GM12878 (cell line): ENCODE data around the gene CXXC5. TPM values are rescaled to one million over a fixed set of nuclear protein-coding genes. Genes with fewer than 3 reads are reported as not detected.

ENCODE experiments used
- ATAC-seq: fragments of 200-7000 bp; cut with Tn5 transposase; 3 replicates; pipeline ENCODE4 v1.9.1; 2020; ENCODE audit warnings: mild to moderate bottlenecking, moderate library complexity
- BruUV-seq: library from RNA; stranded (reverse); fragments of 400-500 nt; replicated peaks from 2 replicates; lab custom pipeline; 2021; lab: Mats Ljungman, UMichigan
- CTCF ChIA-PET: fragments of 300-600 bp; sonication (Branson Sonifier 250); formaldehyde crosslinking; extraction: SDS; loops from one replicate; lab custom pipeline; 2021; ENCODE audit warnings: inconsistent platforms; lab: Yijun Ruan, JAX
- POLR2A ChIA-PET: fragments of 350-600 bp; formaldehyde crosslinking; extraction: SDS; loops from one replicate; lab custom pipeline; 2021; ENCODE audit warnings: inconsistent platforms; lab: Charles Lee
- RAD21 ChIA-PET: fragments of 300-600 bp; sonication (Branson Sonifier 250); formaldehyde crosslinking; loops from one replicate; lab custom pipeline; 2023; ENCODE audit warnings: antibody characterized with exemption; ENCODE audit not compliant: unreplicated experiment; lab: Charles Lee
- SMC1A ChIA-PET: fragments of 300-600 bp; sonication (Branson Sonifier 250); formaldehyde crosslinking; loops from one replicate; lab custom pipeline; 2023; ENCODE audit not compliant: unreplicated experiment, uncharacterized antibody; lab: Charles Lee
- DNase-seq: peaks from one replicate; pipeline ENCODE4 v3.0.0-alpha.2; 2011; ENCODE audit warnings: low read depth, low spot score
- FAIRE-seq: peaks from 3 replicates; lab custom pipeline; 2011; peaks lifted over from hg19 to GRCh38; lab: Jason Lieb, UNC
- H2AFZ ChIP-seq: 2 replicates; pipeline ENCODE4 v1.6.0; 2011; ENCODE audit warnings: low read depth, low read length, control low read depth; ENCODE audit not compliant: control insufficient read depth
- H3K27ac ChIP-seq: 2 replicates; pipeline ENCODE4 v1.5.1; 2011; ENCODE audit warnings: control low read depth; ENCODE audit not compliant: control insufficient read depth, insufficient read depth
- H3K27me3 ChIP-seq, 2 experiments: replicated peaks in 1 of 2; 2 replicates each; pipeline versions ENCODE4 v1.6.0 to v1.6.1; 2011; ENCODE audit warnings: low read length in 1 of 2; ENCODE audit not compliant: control insufficient read depth in 2 of 2, insufficient read depth in 2 of 2
- H3K36me3 ChIP-seq, 2 experiments: 2 replicates each; pipeline ENCODE4 v1.5.1; 2011; ENCODE audit warnings: low read length in 1 of 2; ENCODE audit not compliant: control insufficient read depth in 2 of 2, insufficient read depth in 2 of 2
- H3K4me1 ChIP-seq: 2 replicates; pipeline ENCODE4 v1.6.1; 2011; ENCODE audit warnings: mild to moderate bottlenecking, low read length, moderate library complexity, mixed read lengths; ENCODE audit not compliant: control insufficient read depth, insufficient read depth
- H3K4me2 ChIP-seq: 2 replicates; pipeline ENCODE4 v1.6.0; 2011; ENCODE audit warnings: control low read depth; ENCODE audit not compliant: control insufficient read depth, insufficient read depth
- H3K4me3 ChIP-seq: fragments of 200-600 bp; sonication (generic); 2 replicates; pipeline ENCODE4 v1.5.1; 2016
- H3K79me2 ChIP-seq: 2 replicates; pipeline ENCODE4 v1.6.0; 2011; ENCODE audit warnings: low read length; ENCODE audit not compliant: control insufficient read depth, insufficient read depth
- H3K9ac ChIP-seq: 2 replicates; pipeline ENCODE4 v1.8.0; 2011; ENCODE audit warnings: low read length, control low read depth, mixed read lengths; ENCODE audit not compliant: control insufficient read depth, insufficient read depth
- H3K9me3 ChIP-seq: replicated peaks from 3 replicates; pipeline ENCODE4 v1.5.1; 2011; ENCODE audit warnings: mild to moderate bottlenecking, low read length; ENCODE audit not compliant: control insufficient read depth, insufficient read depth
- H4K20me1 ChIP-seq: 2 replicates; pipeline ENCODE4 v1.6.0; 2011; ENCODE audit not compliant: control insufficient read depth, insufficient read depth
- CBX3 ChIP-seq: fragments of 200-600 bp; sonication (generic); IDR thresholded peaks from 2 replicates; pipeline ENCODE4 v1.6.1; 2016; ENCODE audit warnings: low read depth, borderline replicate concordance
- CHD2 ChIP-seq: IDR thresholded peaks from 2 replicates; pipeline ENCODE4 v1.6.1; 2011; ENCODE audit warnings: low read depth, low read length, improper control_type of control experiment, borderline replicate concordance
- EGR1 ChIP-seq, 2 experiments: IDR thresholded peaks; 1 replicate in 1 of 2; 2 replicates in 1 of 2; pipeline ENCODE4 v1.6.1; 2011 to 2012; ENCODE audit warnings: low read depth in 2 of 2, low read length in 2 of 2, borderline replicate concordance in 1 of 2, mild to moderate bottlenecking in 1 of 2, moderate library complexity in 1 of 2
- IKZF1 ChIP-seq: fragments of 450-650 bp; conservative IDR thresholded peaks from 2 replicates; pipeline ENCODE4 v1.6.1; 2017; ENCODE audit warnings: antibody characterized with exemption, mild to moderate bottlenecking
- IRF4 ChIP-seq: IDR thresholded peaks from 2 replicates; pipeline ENCODE4 v1.6.1; 2011; ENCODE audit warnings: low read depth, low read length
- NR2F1 ChIP-seq: fragments of 450-650 bp; conservative IDR thresholded peaks from 2 replicates; pipeline ENCODE4 v1.6.1; 2017; ENCODE audit warnings: mild to moderate bottlenecking
- ZBED1 ChIP-seq: IDR thresholded peaks from 2 replicates; pipeline ENCODE4 v1.6.1; 2016; ENCODE audit warnings: borderline replicate concordance
- WGBS: methylation state at CpG from one replicate; pipeline ENCODE4 v1.1.6; 2016; ENCODE audit warnings: low lambda C conversion rate; ENCODE audit not compliant: insufficient replicate concordance, insufficient coverage; ENCODE audit errors: missing lambda C conversion rate; 5-methylcytosine and 5-hydroxymethylcytosine counted together
- in situ Hi-C: fragments of 300-500 bp; cut with MboI; formaldehyde crosslinking; loops from 9 replicates; pipeline ENCODE4 v1.14.3; 2018; ENCODE audit warnings: mixed read lengths
- intact Hi-C: fragments of 100-400 bp; cut with micrococcal nuclease; formaldehyde crosslinking; loops from one replicate; pipeline ENCODE4 v1.14.2; 2022; ENCODE audit not compliant: unreplicated experiment
- polyA plus RNA-seq, 11 experiments: library from polyadenylated mRNA; depleted of rRNA in 4 of 11; unstranded in 6 of 11; stranded (reverse) in 5 of 11; fragments of >200 nt; fragmentation: Nextera tagmentation in 4 of 11; fragmentation: Illumina TruSeq in 1 of 11; extraction: Ambion mirVana in 4 of 11; extraction: Trizol in 1 of 11; gene quantifications; 1 replicate in 1 of 11; 2 replicates in 10 of 11; pipeline versions ENCODE4 v1.2.1 to v1.2.3, GENCODE V29; 2011 to 2016; ENCODE audit warnings: inconsistent platforms in 2 of 11, missing spikeins in 2 of 11, low read depth in 1 of 11
- total RNA-seq, 4 experiments: library from RNA; depleted of rRNA in 3 of 4; stranded (reverse); fragments of >200 nt in 3 of 4; fragmentation: Illumina TruSeq in 1 of 4; extraction: Trizol in 1 of 4; gene quantifications; 2 replicates each; pipeline versions ENCODE4 v1.2.1 to v1.2.3, GENCODE V29; 2013 to 2021
- TF ChIP-seq, protein P1 (sequence below): fragments of 450-650 bp; IDR thresholded peaks from 2 replicates; pipeline ENCODE4 v1.6.1; 2017; ENCODE audit warnings: mild to moderate bottlenecking, moderate library complexity
- TF ChIP-seq, protein P2 (sequence below): fragments of 450-650 bp; IDR thresholded peaks from 2 replicates; pipeline ENCODE4 v1.6.1; 2017; ENCODE audit warnings: mild to moderate bottlenecking, low read depth, inconsistent platforms; ENCODE audit not compliant: poor library complexity, severe bottlenecking
- TF ChIP-seq, protein P3 (sequence below): fragments of 450-650 bp; IDR thresholded peaks from 2 replicates; pipeline ENCODE4 v1.6.1; 2016; ENCODE audit warnings: mild to moderate bottlenecking, moderate library complexity, borderline replicate concordance

CXXC5 gene
- total and polyA plus RNA-seq, 10 of the 15 experiments (the other 5 are each of a cell fraction or from before 2014, with no cell fraction given), result 1.8 to 90.8 (median 40.7) TPM

DNA sequence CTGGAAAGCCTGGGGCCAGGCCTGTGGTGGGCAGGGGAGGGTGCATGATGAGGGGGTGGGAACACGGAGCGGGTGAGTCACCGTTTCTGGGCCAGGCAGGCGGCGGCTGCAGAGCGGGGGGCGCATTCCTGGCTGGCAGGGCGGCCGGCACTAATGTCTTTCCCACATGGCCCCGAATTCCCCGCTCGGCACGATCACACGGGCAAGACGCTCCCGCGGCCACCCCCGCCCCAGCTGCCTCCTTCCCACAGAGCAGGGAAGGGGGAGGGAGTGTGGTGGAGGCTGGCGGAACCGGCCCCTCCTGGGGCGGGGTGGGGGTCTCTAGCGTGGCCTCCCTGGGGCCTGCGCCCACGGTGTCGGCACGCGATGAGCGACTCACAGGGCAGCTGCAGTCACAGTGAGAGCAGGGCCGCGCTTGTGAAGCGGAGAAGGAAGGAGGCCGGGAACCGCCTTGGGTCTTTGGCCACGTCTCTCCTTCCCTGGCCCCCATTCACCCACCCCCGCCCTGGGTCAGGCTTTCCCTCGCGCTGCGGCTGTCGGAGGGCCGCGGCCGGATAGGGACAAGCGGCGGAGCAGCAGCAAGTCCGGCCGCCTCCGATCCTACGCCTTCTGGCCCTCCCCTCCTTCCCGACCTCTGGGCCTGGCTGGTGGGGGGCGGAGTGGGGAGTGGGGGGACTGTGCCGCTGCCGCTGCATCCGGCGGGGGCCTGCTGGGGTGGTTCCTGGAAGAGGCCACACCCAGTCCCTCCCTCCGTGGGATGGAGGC lies 48.9 kb downstream of the CXXC5 start:
- SMC1A ChIA-PET, result interaction anchor here (1.1 kb wide), 1 partner anchor 68 kb away, joined by 3 read pairs; no protein-coding TSS in a partner anchor
- intact Hi-C loops, result no loop called here
- H3K4me3 ChIP-seq, result 0 out of 2 replicates have a peak overlapping the region, but pooled peaks have one; percentile 17
- TF ChIP-seq, protein P1, sequence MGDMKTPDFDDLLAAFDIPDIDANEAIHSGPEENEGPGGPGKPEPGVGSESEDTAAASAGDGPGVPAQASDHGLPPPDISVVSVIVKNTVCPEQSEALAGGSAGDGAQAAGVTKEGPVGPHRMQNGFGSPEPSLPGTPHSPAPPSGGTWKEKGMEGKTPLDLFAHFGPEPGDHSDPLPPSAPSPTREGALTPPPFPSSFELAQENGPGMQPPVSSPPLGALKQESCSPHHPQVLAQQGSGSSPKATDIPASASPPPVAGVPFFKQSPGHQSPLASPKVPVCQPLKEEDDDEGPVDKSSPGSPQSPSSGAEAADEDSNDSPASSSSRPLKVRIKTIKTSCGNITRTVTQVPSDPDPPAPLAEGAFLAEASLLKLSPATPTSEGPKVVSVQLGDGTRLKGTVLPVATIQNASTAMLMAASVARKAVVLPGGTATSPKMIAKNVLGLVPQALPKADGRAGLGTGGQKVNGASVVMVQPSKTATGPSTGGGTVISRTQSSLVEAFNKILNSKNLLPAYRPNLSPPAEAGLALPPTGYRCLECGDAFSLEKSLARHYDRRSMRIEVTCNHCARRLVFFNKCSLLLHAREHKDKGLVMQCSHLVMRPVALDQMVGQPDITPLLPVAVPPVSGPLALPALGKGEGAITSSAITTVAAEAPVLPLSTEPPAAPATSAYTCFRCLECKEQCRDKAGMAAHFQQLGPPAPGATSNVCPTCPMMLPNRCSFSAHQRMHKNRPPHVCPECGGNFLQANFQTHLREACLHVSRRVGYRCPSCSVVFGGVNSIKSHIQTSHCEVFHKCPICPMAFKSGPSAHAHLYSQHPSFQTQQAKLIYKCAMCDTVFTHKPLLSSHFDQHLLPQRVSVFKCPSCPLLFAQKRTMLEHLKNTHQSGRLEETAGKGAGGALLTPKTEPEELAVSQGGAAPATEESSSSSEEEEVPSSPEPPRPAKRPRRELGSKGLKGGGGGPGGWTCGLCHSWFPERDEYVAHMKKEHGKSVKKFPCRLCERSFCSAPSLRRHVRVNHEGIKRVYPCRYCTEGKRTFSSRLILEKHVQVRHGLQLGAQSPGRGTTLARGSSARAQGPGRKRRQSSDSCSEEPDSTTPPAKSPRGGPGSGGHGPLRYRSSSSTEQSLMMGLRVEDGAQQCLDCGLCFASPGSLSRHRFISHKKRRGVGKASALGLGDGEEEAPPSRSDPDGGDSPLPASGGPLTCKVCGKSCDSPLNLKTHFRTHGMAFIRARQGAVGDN, result peak; percentile 79
- TF ChIP-seq, protein P2, sequence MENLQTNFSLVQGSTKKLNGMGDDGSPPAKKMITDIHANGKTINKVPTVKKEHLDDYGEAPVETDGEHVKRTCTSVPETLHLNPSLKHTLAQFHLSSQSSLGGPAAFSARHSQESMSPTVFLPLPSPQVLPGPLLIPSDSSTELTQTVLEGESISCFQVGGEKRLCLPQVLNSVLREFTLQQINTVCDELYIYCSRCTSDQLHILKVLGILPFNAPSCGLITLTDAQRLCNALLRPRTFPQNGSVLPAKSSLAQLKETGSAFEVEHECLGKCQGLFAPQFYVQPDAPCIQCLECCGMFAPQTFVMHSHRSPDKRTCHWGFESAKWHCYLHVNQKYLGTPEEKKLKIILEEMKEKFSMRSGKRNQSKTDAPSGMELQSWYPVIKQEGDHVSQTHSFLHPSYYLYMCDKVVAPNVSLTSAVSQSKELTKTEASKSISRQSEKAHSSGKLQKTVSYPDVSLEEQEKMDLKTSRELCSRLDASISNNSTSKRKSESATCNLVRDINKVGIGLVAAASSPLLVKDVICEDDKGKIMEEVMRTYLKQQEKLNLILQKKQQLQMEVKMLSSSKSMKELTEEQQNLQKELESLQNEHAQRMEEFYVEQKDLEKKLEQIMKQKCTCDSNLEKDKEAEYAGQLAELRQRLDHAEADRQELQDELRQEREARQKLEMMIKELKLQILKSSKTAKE, result no peak
- TF ChIP-seq, protein P3, sequence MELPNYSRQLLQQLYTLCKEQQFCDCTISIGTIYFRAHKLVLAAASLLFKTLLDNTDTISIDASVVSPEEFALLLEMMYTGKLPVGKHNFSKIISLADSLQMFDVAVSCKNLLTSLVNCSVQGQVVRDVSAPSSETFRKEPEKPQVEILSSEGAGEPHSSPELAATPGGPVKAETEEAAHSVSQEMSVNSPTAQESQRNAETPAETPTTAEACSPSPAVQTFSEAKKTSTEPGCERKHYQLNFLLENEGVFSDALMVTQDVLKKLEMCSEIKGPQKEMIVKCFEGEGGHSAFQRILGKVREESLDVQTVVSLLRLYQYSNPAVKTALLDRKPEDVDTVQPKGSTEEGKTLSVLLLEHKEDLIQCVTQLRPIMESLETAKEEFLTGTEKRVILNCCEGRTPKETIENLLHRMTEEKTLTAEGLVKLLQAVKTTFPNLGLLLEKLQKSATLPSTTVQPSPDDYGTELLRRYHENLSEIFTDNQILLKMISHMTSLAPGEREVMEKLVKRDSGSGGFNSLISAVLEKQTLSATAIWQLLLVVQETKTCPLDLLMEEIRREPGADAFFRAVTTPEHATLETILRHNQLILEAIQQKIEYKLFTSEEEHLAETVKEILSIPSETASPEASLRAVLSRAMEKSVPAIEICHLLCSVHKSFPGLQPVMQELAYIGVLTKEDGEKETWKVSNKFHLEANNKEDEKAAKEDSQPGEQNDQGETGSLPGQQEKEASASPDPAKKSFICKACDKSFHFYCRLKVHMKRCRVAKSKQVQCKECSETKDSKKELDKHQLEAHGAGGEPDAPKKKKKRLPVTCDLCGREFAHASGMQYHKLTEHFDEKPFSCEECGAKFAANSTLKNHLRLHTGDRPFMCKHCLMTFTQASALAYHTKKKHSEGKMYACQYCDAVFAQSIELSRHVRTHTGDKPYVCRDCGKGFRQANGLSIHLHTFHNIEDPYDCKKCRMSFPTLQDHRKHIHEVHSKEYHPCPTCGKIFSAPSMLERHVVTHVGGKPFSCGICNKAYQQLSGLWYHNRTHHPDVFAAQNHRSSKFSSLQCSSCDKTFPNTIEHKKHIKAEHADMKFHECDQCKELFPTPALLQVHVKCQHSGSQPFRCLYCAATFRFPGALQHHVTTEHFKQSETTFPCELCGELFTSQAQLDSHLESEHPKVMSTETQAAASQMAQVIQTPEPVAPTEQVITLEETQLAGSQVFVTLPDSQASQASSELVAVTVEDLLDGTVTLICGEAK, result no peak
- TF ChIP-seq IKZF1 (peak; percentile 47; the same call in 1 of the 2 replicates), CBX3 (no peak), EGR1 (IDR thresholded peaks at IDR 0.05; ENCODE audit: borderline replicate concordance in 1 of 2, low read depth in 2 of 2, low read length in 2 of 2) (peak in 1 of 2 experiments; percentile 23; a peak in 1 of 3 replicates), CHD2 (no peak), IRF4 (no peak), NR2F1 (no peak), ZBED1 (no peak)

More for the DNA sequence above, 48.9 kb downstream of the CXXC5 start:
- no peaks in the 10 kb centered on the region for H3K36me3 ChIP-seq
- DNase-seq (no peak), ATAC-seq (peak; percentile 46), FAIRE-seq (no peak)
- H3K4me2 ChIP-seq, result peak overlapping the region; percentile 59
- POLR2A ChIA-PET, result interaction anchor here (0.6 to 1.2 kb wide), 4 partner anchors 48 to 90 kb away, joined by 3 read pairs; no protein-coding TSS in a partner anchor
- H4K20me1 ChIP-seq, result no peaks in the 10 kb centered on the region
- no peaks in the 10 kb centered on the region for H3K9me3 ChIP-seq
- no peak overlapping the region for H3K9ac ChIP-seq
- RAD21 ChIA-PET, result interaction anchor here (1.1 to 1.8 kb wide), 3 partner anchors 14 to 63 kb away, joined by 3 to 8 read pairs (median 3); no protein-coding TSS in a partner anchor
- in situ Hi-C loops, result no loop called here
- no TSS peak for BruUV-seq
- 12% methylated on average over 24 of the region's 55 CpGs for WGBS
- CTCF ChIA-PET, result interaction anchor here (0.9 to 10.5 kb wide), 5 partner anchors 14 to 69 kb away, joined by 3 to 335 read pairs (median 12); no protein-coding TSS in a partner anchor
- H3K27ac ChIP-seq, result no peak overlapping the region
- H3K27me3 ChIP-seq, result peaks cover 0 to 3% of the 10 kb centered on the region in 2 experiments; a peak in 2 of 4 replicates
- H3K4me1 ChIP-seq, result peaks cover 12% of the 10 kb centered on the region
- peak overlapping the region; percentile 42 for H2AFZ ChIP-seq
- H3K79me2 ChIP-seq, result no peaks in the 10 kb centered on the region
